ENCODE results near the gene FOXO3. TPM values are rescaled to one million over a fixed set of nuclear protein-coding genes. Genes with fewer than 3 reads are reported as not detected.

FOXO3 gene
- total RNA-seq, 2 donors from 2014 or later = 108 to 144 TPM

- Histone ChIP-seq H3K27ac (no peak overlapping the region), H3K27me3 (replicated peaks; ENCODE audit: insufficient read depth) (no peaks in the 10 kb centered on the region), H3K4me3 (no peak overlapping the region), H3K36me3 (no peaks in the 10 kb centered on the region), H3K9me3 (no peaks in the 10 kb centered on the region), H3K4me1 (replicated peaks) (peaks cover 4% of the 10 kb centered on the region)
- TF ChIP-seq CTCF (IDR thresholded peaks at IDR 0.05) (no peak), POLR2AphosphoS5 (IDR thresholded peaks at IDR 0.05) (no peak), POLR2A (IDR thresholded peaks at IDR 0.05) (no peak)
- intact Hi-C loops (cut with DNase I) = no loop called here
- no peak for DNase-seq (ENCODE audit: low spot score)
Measured at GRCh38 chr6:108612852-108613251, 52.1 kb downstream of the FOXO3 start.

GRCh38 chr6:108616544-108616943 lies 55.8 kb downstream of the FOXO3 start:
- H3K27me3 ChIP-seq (replicated peaks; ENCODE audit: insufficient read depth) = no peaks in the 10 kb centered on the region
- no peaks in the 10 kb centered on the region for H3K9me3 ChIP-seq
- no peak overlapping the region for H3K27ac ChIP-seq
- no peak for DNase-seq (ENCODE audit: low spot score)
- intact Hi-C loops (cut with DNase I) = no loop called here
- 87% methylated on average over 3 of the region's 3 CpGs for WGBS
- no peaks in the 10 kb centered on the region for H3K36me3 ChIP-seq
- no peak overlapping the region for H3K4me3 ChIP-seq
- no peaks in the 10 kb centered on the region for H3K4me1 ChIP-seq (replicated peaks)
- no peak for TF ChIP-seq POLR2A (IDR thresholded peaks at IDR 0.05)
- TF ChIP-seq CTCF (IDR thresholded peaks at IDR 0.05) = no peak
- TF ChIP-seq POLR2AphosphoS5 (IDR thresholded peaks at IDR 0.05) = no peak

- no peaks in the 10 kb centered on the region for H3K4me1 ChIP-seq (replicated peaks)
- no peaks in the 10 kb centered on the region for H3K9me3 ChIP-seq
- intact Hi-C loops (cut with DNase I) = no loop called here
- TF ChIP-seq POLR2AphosphoS5 (IDR thresholded peaks at IDR 0.05) (no peak), CTCF (IDR thresholded peaks at IDR 0.05) (no peak), POLR2A (IDR thresholded peaks at IDR 0.05) (no peak)
- H3K36me3 ChIP-seq = no peaks in the 10 kb centered on the region
- DNase-seq (ENCODE audit: low spot score) = no peak
- no peaks in the 10 kb centered on the region for H3K27me3 ChIP-seq (replicated peaks; ENCODE audit: insufficient read depth)
- H3K4me3 ChIP-seq = no peak overlapping the region
- no peak overlapping the region for H3K27ac ChIP-seq
Measured at GRCh38 chr6:108616973-108617372, 56.3 kb downstream of the FOXO3 start.

GRCh38 chr6:108618623-108619152 lies 58.0 kb downstream of the FOXO3 start:
- Histone ChIP-seq H3K27me3 (replicated peaks; ENCODE audit: insufficient read depth) (no peaks in the 10 kb centered on the region), H3K4me3 (no peak overlapping the region), H3K9me3 (no peaks in the 10 kb centered on the region), H3K4me1 (replicated peaks) (no peaks in the 10 kb centered on the region), H3K36me3 (no peaks in the 10 kb centered on the region), H3K27ac (no peak overlapping the region)
- intact Hi-C loops (cut with DNase I) = no loop called here
- DNase-seq (ENCODE audit: low spot score) = no peak
- no peak for TF ChIP-seq POLR2AphosphoS5 (IDR thresholded peaks at IDR 0.05)
- WGBS = 79% methylated on average over 3 of the region's 3 CpGs

- WGBS = 84% methylated on average over 2 of the region's 2 CpGs
- TF ChIP-seq POLR2AphosphoS5 (IDR thresholded peaks at IDR 0.05) = no peak
- no peak for TF ChIP-seq POLR2A (IDR thresholded peaks at IDR 0.05)
- no peak for TF ChIP-seq CTCF (IDR thresholded peaks at IDR 0.05)
- no peaks in the 10 kb centered on the region for H3K4me1 ChIP-seq (replicated peaks)
- no peak overlapping the region for H3K4me3 ChIP-seq
- H3K27ac ChIP-seq = no peak overlapping the region
- H3K27me3 ChIP-seq (replicated peaks; ENCODE audit: insufficient read depth) = no peaks in the 10 kb centered on the region
- H3K9me3 ChIP-seq = no peaks in the 10 kb centered on the region
- no peak for DNase-seq (ENCODE audit: low spot score)
- intact Hi-C loops (cut with DNase I) = no loop called here
- no peaks in the 10 kb centered on the region for H3K36me3 ChIP-seq
Measured at GRCh38 chr6:108619431-108620197, 58.9 kb downstream of the FOXO3 start.

Data from prostate gland (tissue), 2 donors.